ENCODE measurements around the gene C17orf113.
A peak's percentile ranks its signal among the peaks of the same experiment; 100 is the strongest.

Gene C17orf113

GRCh38 chr17:42050393-42051012 lies at the start of gene C17orf113:
Gene C17orf113 (minus strand): TSS chr17:42050601. CDS start chr17:42043376, 7,225 bp downstream.
- DNase-seq (ENCODE audit: insufficient read length, low spot score) (peak; percentile 90), FAIRE-seq (peak; percentile 11)

- no peak for DNase-seq (ENCODE audit: insufficient read length, low spot score)
- FAIRE-seq, result no peak
Observed at GRCh38 chr17:42098730-42099399, 48.5 kb upstream of the C17orf113 start.

- FAIRE-seq (no peak), DNase-seq (ENCODE audit: insufficient read length, low spot score) (no peak)
Observed at GRCh38 chr17:42097691-42098631, 47.6 kb upstream of the C17orf113 start, which contains the start of gene ZNF385C. Gene ZNF385C (minus strand): TSS chr17:42098473. CDS start chr17:42063056, 35,417 bp downstream.

- no peak for FAIRE-seq
- DNase-seq (ENCODE audit: insufficient read length, low spot score), result no peak
Observed at GRCh38 chr17:42096360-42097111, 46.1 kb upstream of the C17orf113 start.

- DNase-seq (ENCODE audit: insufficient read length, low spot score), result no peak
- FAIRE-seq, result no peak
Observed at GRCh38 chr17:42094375-42095069, 44.1 kb upstream of the C17orf113 start.

- FAIRE-seq (no peak), DNase-seq (ENCODE audit: insufficient read length, low spot score) (no peak)
Observed at GRCh38 chr17:42092939-42093338, 42.5 kb upstream of the C17orf113 start.

GRCh38 chr17:42090964-42091790 lies 40.8 kb upstream of the C17orf113 start:
- DNase-seq (ENCODE audit: insufficient read length, low spot score) (no peak), FAIRE-seq (no peak)

GRCh38 chr17:42088736-42089135 lies 38.3 kb upstream of the C17orf113 start:
- no peak for FAIRE-seq

GRCh38 chr17:42087736-42088705 lies 37.6 kb upstream of the C17orf113 start:
- DNase-seq (ENCODE audit: insufficient read length, low spot score) (no peak), FAIRE-seq (no peak)

More at GRCh38 chr17:42088736-42089135, 38.3 kb upstream of the C17orf113 start:
- no peak for DNase-seq (ENCODE audit: insufficient read length, low spot score)

GRCh38 chr17:42087042-42087701 lies 36.8 kb upstream of the C17orf113 start:
- DNase-seq (ENCODE audit: insufficient read length, low spot score), result no peak

GRCh38 chr17:42081516-42082129 lies 31.2 kb upstream of the C17orf113 start:
- no peak for FAIRE-seq

More at GRCh38 chr17:42087042-42087701, 36.8 kb upstream of the C17orf113 start:
- no peak for FAIRE-seq

GRCh38 chr17:42079541-42079940 lies 29.1 kb upstream of the C17orf113 start:
- DNase-seq (ENCODE audit: insufficient read length, low spot score), result no peak
- FAIRE-seq, result no peak

More at GRCh38 chr17:42081516-42082129, 31.2 kb upstream of the C17orf113 start:
- DNase-seq (ENCODE audit: insufficient read length, low spot score), result no peak

- FAIRE-seq (no peak), DNase-seq (ENCODE audit: insufficient read length, low spot score) (no peak)
Observed at GRCh38 chr17:42078396-42079043, 28.1 kb upstream of the C17orf113 start.

GRCh38 chr17:42077755-42078154 lies 27.4 kb upstream of the C17orf113 start:
- DNase-seq (ENCODE audit: insufficient read length, low spot score), result no peak
- no peak for FAIRE-seq

GRCh38 chr17:42076797-42077559 lies 26.6 kb upstream of the C17orf113 start:
- FAIRE-seq, result no peak
- DNase-seq (ENCODE audit: insufficient read length, low spot score), result no peak
